ENCODE measurements around the gene OR52N5. TPM values are rescaled to one million over a fixed set of nuclear protein-coding genes. Genes with fewer than 3 reads are reported as not detected.

The OR52N5 gene
- total RNA-seq = not detected in 2 replicates

DNA sequence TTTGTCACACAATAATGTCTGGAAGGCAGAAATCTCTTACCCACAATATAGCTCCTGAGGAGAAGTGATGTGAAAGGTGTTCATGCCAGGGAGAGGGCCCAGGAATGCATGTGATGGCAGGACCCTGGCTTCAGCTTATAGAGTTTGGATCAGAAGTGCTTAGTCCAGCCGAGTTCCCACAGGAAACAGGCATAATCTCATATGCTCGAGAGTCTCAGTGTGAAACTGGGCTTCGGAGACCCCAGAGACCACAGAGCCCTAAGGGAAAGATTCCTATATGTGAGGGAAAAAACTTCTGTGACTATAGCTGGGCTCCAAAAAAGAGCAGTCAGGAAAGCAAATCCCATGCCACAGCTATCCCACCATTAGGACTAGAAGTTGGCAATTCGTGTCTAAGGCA is at the start of gene OR52N5:
Gene OR52N5 (minus strand): TSS at position 101 of the 400 bp plus-strand sequence. CDS start 4,721 bp downstream, outside the sequence.

GRCh38 chr11:5808500-5809121 is 25.5 kb upstream of the OR52N5 start, which contains the start of gene OR52N2:
Gene OR52N2, plus strand, starts transcription at chr11:5808924. Its CDS starts 11,412 bp downstream, at chr11:5820336.

GRCh38 chr11:5791165-5791564 is 8.0 kb upstream of the OR52N5 start, which contains the start of gene OR52N1:
Gene OR52N1, minus strand, starts transcription at chr11:5791265. Its CDS starts 2,449 bp downstream, at chr11:5788816.

DNA sequence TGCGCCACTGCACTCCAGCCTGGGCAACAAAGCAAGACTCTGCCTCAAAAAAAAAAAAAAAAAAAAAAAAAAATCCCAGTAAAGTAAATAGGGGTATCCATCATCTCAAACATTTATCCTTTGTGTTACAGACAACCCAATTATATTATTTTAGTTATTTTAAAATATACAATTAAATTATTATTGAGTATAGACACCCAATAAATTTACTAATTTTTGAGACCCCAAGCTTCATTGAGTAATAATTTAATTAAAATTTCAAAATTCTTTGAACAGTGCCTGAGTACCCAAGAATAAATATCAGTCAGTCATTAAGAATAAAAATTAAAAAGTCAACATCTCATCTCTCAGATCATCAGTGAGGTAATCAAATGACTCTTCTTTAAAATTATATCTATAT is 29.2 kb downstream of the OR52N5 start, which contains the start of gene OR52N4:
Gene OR52N4 (plus strand): TSS at position 301 of the 400 bp plus-strand sequence. CDS start 498 bp downstream, outside the sequence.

DNA sequence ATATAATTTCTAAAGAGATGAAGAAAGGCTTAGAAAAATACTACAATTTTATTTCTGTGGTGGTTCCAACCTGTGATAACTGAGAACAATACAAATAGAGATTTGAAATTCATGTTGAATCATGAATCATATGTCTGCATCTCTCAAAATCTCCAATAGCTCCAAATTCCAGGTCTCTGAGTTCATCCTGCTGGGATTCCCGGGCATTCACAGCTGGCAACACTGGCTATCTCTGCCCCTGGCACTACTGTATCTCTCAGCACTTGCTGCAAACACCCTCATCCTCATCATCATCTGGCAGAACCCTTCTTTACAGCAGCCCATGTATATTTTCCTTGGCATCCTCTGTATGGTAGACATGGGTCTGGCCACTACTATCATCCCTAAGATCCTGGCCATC is 46.8 kb downstream of the OR52N5 start, which contains the start of gene OR56B1:
Gene OR56B1 (plus strand): TSS at position 53 of the 400 bp plus-strand sequence. CDS start 69 bp downstream, at position 122.

Other genes starting within 250 kb of the OR52N5 start
- 0.43 and 0.65 TPM in 2 replicates for gene OR52H1, start 234.8 kb downstream of the OR52N5 start, total RNA-seq
- gene OR52B6, start 202.5 kb downstream of the OR52N5 start, total RNA-seq = not detected in 2 replicates
- 3.0 and 4.6 TPM in 2 replicates for gene TRIM6, start 186.7 kb downstream of the OR52N5 start, total RNA-seq
- 8.7 and 11.4 TPM in 2 replicates for gene TRIM34, start 158.4 kb downstream of the OR52N5 start, total RNA-seq
- 38.5 and 43.5 TPM in 2 replicates for gene TRIM5, start 98.3 kb downstream of the OR52N5 start, total RNA-seq
- 82.2 and 84.5 TPM in 2 replicates for gene TRIM22, start 93.6 kb downstream of the OR52N5 start, total RNA-seq
- not detected in 2 replicates for gene OR56B1, start 46.9 kb downstream of the OR52N5 start, total RNA-seq
- gene OR52N4, start 29.1 kb downstream of the OR52N5 start, total RNA-seq = not detected in 2 replicates
- gene OR52N1, start 7.9 kb upstream of the OR52N5 start, total RNA-seq = not detected in 2 replicates
- not detected in 2 replicates for gene OR52N2, start 25.6 kb upstream of the OR52N5 start, total RNA-seq
- not detected in 2 replicates for gene OR52E6, start 58.5 kb upstream of the OR52N5 start, total RNA-seq
- not detected in 2 replicates for gene OR52E8, start 74.3 kb upstream of the OR52N5 start, total RNA-seq
- not detected in 2 replicates for gene OR52E4, start 97.3 kb upstream of the OR52N5 start, total RNA-seq
- not detected in 2 replicates for gene OR52E5, start 109.9 kb upstream of the OR52N5 start, total RNA-seq
- not detected in 2 replicates for gene OR56A3, start 158.9 kb upstream of the OR52N5 start, total RNA-seq
- not detected in 2 replicates for gene OR56A5, start 185.1 kb upstream of the OR52N5 start, total RNA-seq
- not detected in 2 replicates for gene OR52L1, start 203.6 kb upstream of the OR52N5 start, total RNA-seq
- not detected in 2 replicates for gene OR56A4, start 223.6 kb upstream of the OR52N5 start, total RNA-seq
- gene OR56A1, start 247.4 kb upstream of the OR52N5 start, total RNA-seq = not detected in 2 replicates

Measured in smooth muscle cell of bladder (primary cell).